H9 (cell line): ENCODE results near the gene DEPP1. TPM values are rescaled to one million over a fixed set of nuclear protein-coding genes. Genes with fewer than 3 reads are reported as not detected.
A peak's percentile ranks its signal among the peaks of the same experiment; 100 is the strongest.

Experiments used
- DNase-seq: peaks from one replicate; pipeline ENCODE4 v3.0.0-alpha.2; 2017
- H2AFZ ChIP-seq: one replicate; pipeline ENCODE4 v1.6.1; 2013; ENCODE audit warnings: mild to moderate bottlenecking, low read length, control low read depth, moderate library complexity
- H2AK5ac ChIP-seq: 2 replicates; pipeline ENCODE4 v1.6.1; 2013; ENCODE audit warnings: low read length, control low read depth, mixed read lengths; ENCODE audit not compliant: insufficient read length
- H2BK120ac ChIP-seq: one replicate; pipeline ENCODE4 v1.6.1; 2013; ENCODE audit warnings: low read depth, mild to moderate bottlenecking, low read length, control low read depth, inconsistent platforms; ENCODE audit not compliant: poor library complexity, severe bottlenecking
- H2BK12ac ChIP-seq: 2 replicates; pipeline ENCODE4 v1.6.1; 2013; ENCODE audit warnings: low read length, control low read depth, mixed read lengths, low read depth; ENCODE audit not compliant: insufficient read length
- H2BK15ac ChIP-seq: 2 replicates; pipeline ENCODE4 v1.6.1; 2013; ENCODE audit warnings: low read depth, low read length, control low read depth
- H2BK20ac ChIP-seq: one replicate; pipeline ENCODE4 v1.6.1; 2013; ENCODE audit warnings: low read depth, mild to moderate bottlenecking, low read length, control low read depth, inconsistent platforms; ENCODE audit not compliant: poor library complexity, severe bottlenecking
- H2BK5ac ChIP-seq: 2 replicates; pipeline ENCODE4 v1.6.1; 2013; ENCODE audit warnings: low read length, control low read depth, mixed read lengths; ENCODE audit not compliant: insufficient read length
- H3K14ac ChIP-seq: 2 replicates; pipeline ENCODE4 v1.6.1; 2013; ENCODE audit warnings: low read length, control low read depth; ENCODE audit not compliant: insufficient read depth
- H3K18ac ChIP-seq: 2 replicates; pipeline ENCODE4 v1.6.1; 2013; ENCODE audit warnings: low read depth, mild to moderate bottlenecking, mixed read lengths, low read length, control low read depth; ENCODE audit not compliant: insufficient read length
- H3K23ac ChIP-seq: 2 replicates; pipeline ENCODE4 v1.6.1; 2013; ENCODE audit warnings: low read length, control low read depth, mixed read lengths, low read depth; ENCODE audit not compliant: insufficient read length
- H3K23me2 ChIP-seq: 2 replicates; pipeline ENCODE4 v1.6.1; 2013; ENCODE audit warnings: low read depth, mild to moderate bottlenecking, mixed read lengths, low read length, control low read depth; ENCODE audit not compliant: insufficient read length, poor library complexity, severe bottlenecking
- H3K27ac ChIP-seq: 2 replicates; pipeline ENCODE4 v1.5.1; 2013; ENCODE audit warnings: low read length, control low read depth, mixed read lengths, low read depth; ENCODE audit not compliant: insufficient read length
- H3K27me3 ChIP-seq: 2 replicates; pipeline ENCODE4 v1.6.1; 2013; ENCODE audit warnings: low read length, control low read depth, inconsistent platforms; ENCODE audit not compliant: insufficient read depth
- H3K4ac ChIP-seq: 2 replicates; pipeline ENCODE4 v1.6.1; 2013; ENCODE audit warnings: low read depth, mild to moderate bottlenecking, control low read depth, inconsistent platforms, low read length, moderate library complexity
- H3K4me1 ChIP-seq: 2 replicates; pipeline ENCODE4 v1.6.1; 2013; ENCODE audit warnings: low read length, control low read depth, inconsistent platforms; ENCODE audit not compliant: insufficient read depth
- H3K4me2 ChIP-seq: 2 replicates; pipeline ENCODE4 v1.6.1; 2013; ENCODE audit warnings: low read length, control low read depth, mixed read lengths; ENCODE audit not compliant: insufficient read length, insufficient read depth
- H3K56ac ChIP-seq: 2 replicates; pipeline ENCODE4 v1.6.1; 2013; ENCODE audit warnings: low read depth, mild to moderate bottlenecking, mixed read lengths, low read length, control low read depth; ENCODE audit not compliant: insufficient read length
- H3K79me1 ChIP-seq: 2 replicates; pipeline ENCODE4 v1.6.1; 2013; ENCODE audit warnings: low read depth, mild to moderate bottlenecking, moderate library complexity, low read length, control low read depth, inconsistent platforms; ENCODE audit not compliant: insufficient read depth, poor library complexity, severe bottlenecking
- H3K79me2 ChIP-seq: 2 replicates; pipeline ENCODE4 v1.6.1; 2013; ENCODE audit warnings: low read length, control low read depth, inconsistent platforms; ENCODE audit not compliant: insufficient read depth
- H3K9ac ChIP-seq: 2 replicates; pipeline ENCODE4 v1.6.1; 2013; ENCODE audit warnings: low read length, control low read depth, mixed read lengths; ENCODE audit not compliant: insufficient read length; ENCODE audit errors: extremely low read depth
- H3K9me3 ChIP-seq: one replicate; pipeline ENCODE4 v1.6.1; 2013; ENCODE audit warnings: low read depth, low read length, inconsistent platforms; ENCODE audit not compliant: control insufficient read depth
- H3T11ph ChIP-seq: one replicate; pipeline ENCODE4 v1.6.1; 2013; ENCODE audit warnings: mild to moderate bottlenecking, low read length, control low read depth, inconsistent platforms
- H4K20me1 ChIP-seq: one replicate; pipeline ENCODE4 v1.6.1; 2013; ENCODE audit not compliant: control insufficient read depth, insufficient read length, insufficient read depth
- H4K5ac ChIP-seq: 2 replicates; pipeline ENCODE4 v1.6.1; 2013; ENCODE audit warnings: low read depth, mild to moderate bottlenecking, mixed read lengths, low read length, control low read depth; ENCODE audit not compliant: insufficient read length
- H4K8ac ChIP-seq: replicated peaks from 2 replicates; pipeline ENCODE4 v1.6.1; 2013; ENCODE audit warnings: low read length, control low read depth, mixed read lengths, low read depth; ENCODE audit not compliant: insufficient read length
- H4K91ac ChIP-seq: 2 replicates; pipeline ENCODE4 v1.6.1; 2013; ENCODE audit warnings: low read depth, mild to moderate bottlenecking, moderate library complexity, mixed read lengths, low read length, control low read depth; ENCODE audit not compliant: insufficient read length
- H3K27ac Mint-ChIP-seq, 3 experiments: 2 replicates in 2 of 3; 3 replicates in 1 of 3; pipeline ENCODE4 v1.8.0; 2020 to 2021; ENCODE audit warnings: mixed read lengths in 3 of 3, mild to moderate bottlenecking in 1 of 3, moderate library complexity in 1 of 3
- H3K27me3 Mint-ChIP-seq: 2 replicates; pipeline ENCODE4 v1.8.0; 2021; ENCODE audit warnings: low read depth, mild to moderate bottlenecking, moderate library complexity, mixed read lengths
- H3K36me3 Mint-ChIP-seq, 3 experiments: 2 replicates in 2 of 3; 3 replicates in 1 of 3; pipeline ENCODE4 v1.8.0; 2020 to 2021; ENCODE audit warnings: low read depth in 3 of 3, mixed read lengths in 3 of 3; ENCODE audit not compliant: insufficient read depth in 1 of 3
- H3K4me1 Mint-ChIP-seq, 2 experiments: 2 replicates each; pipeline ENCODE4 v1.8.0; 2020; ENCODE audit warnings: mixed read lengths in 2 of 2
- H3K4me3 Mint-ChIP-seq, 2 experiments: 2 replicates in 1 of 2; 3 replicates in 1 of 2; pipeline ENCODE4 v1.8.0; 2020 to 2021; ENCODE audit warnings: mild to moderate bottlenecking in 2 of 2, mixed read lengths in 2 of 2, moderate library complexity in 1 of 2
- H3K9me3 Mint-ChIP-seq, 2 experiments: 2 replicates in 1 of 2; 3 replicates in 1 of 2; pipeline ENCODE4 v1.8.0; 2020; ENCODE audit warnings: mild to moderate bottlenecking in 2 of 2, mixed read lengths in 2 of 2, moderate library complexity in 1 of 2
- WGBS: extraction: QIAGEN DNeasy Blood & Tissue Kit; methylation state at CpG from one replicate; pipeline ENCODE4 v1.1.7; 2013; ENCODE audit warnings: missing lambda C conversion rate, low lambda C conversion rate, mixed read lengths; ENCODE audit not compliant: insufficient read length; ENCODE audit errors: extremely low coverage; 5-methylcytosine and 5-hydroxymethylcytosine counted together
- total RNA-seq: library from RNA; stranded (reverse); gene quantifications from 2 replicates; pipeline ENCODE4 v1.2.1, GENCODE V29; 2021
- TF ChIP-seq, protein P1 (sequence below): fragments of 200-600 bp; sonication (generic); conservative IDR thresholded peaks from 3 replicates; pipeline ENCODE4 v1.8.0; 2021; ENCODE audit warnings: antibody characterized with exemption, mild to moderate bottlenecking

Gene DEPP1
- total RNA-seq, 1 experiment from 2014 or later = 2.4 TPM

DNA sequence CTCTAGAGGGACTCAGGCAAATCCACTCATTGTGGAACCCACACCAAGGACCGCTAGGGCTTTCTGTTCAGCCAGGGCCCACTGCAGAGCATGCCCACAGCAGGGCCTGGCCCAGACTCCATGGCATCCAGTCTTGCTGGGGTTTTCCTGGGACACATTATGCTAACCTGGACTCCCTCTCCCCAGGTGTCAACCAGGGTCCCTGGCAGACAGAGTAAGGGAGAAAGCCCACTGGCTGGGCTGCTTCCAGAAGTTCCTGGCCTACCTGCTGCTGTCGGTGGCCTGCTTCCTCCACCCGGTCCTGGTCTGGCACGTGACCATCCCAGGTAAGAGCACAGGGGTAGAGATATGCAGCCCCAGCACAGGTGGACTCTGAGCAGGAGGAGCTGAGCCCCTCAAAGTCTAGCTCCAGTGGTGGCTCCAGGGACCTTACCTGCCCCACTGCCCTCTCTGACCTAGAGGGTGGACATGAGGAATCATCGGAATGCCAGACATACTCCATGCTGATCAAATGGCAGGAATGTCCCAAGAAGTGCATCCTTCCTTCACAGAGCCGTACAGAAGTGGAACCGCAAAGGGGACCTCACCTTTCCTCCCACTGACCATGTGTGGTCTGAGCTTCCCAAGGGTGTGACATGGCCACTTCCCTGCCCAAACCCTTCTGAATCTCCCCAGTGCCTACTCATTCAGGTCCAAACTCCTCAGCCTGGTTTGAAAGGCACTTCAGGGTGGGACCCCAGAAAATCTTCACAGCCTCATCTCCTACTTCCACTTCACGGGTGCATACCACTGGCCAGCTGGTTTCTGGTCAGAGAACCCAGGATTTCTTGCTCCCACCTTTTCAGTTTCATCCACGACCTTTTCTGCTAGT, 44.9 kb downstream of the DEPP1 start:
- H3K4me3 Mint-ChIP-seq = no peak overlapping the region; a peak in 1 of 5 replicates
- Histone ChIP-seq H3K27me3 (no peaks in the 10 kb centered on the region), H2AFZ (no peak overlapping the region), H2BK12ac (no peak overlapping the region), H3K23ac (no peak overlapping the region), H3K4me2 (no peak overlapping the region), H3K14ac (no peak overlapping the region), H4K91ac (no peak overlapping the region), H2AK5ac (no peak overlapping the region), H2BK120ac (no peak overlapping the region), H3K56ac (no peak overlapping the region), H3K23me2 (no peaks in the 10 kb centered on the region), H4K8ac (no peak overlapping the region), H3K79me2 (no peaks in the 10 kb centered on the region), H2BK15ac (no peak overlapping the region), H3T11ph (no peak overlapping the region), H3K9me3 (no peaks in the 10 kb centered on the region), H3K4me1 (no peaks in the 10 kb centered on the region; the same call in 1 of the 2 replicates), H3K4ac (no peak overlapping the region), H4K20me1 (no peaks in the 10 kb centered on the region), H3K79me1 (no peaks in the 10 kb centered on the region), H2BK5ac (no peak overlapping the region), H3K18ac (no peak overlapping the region), H2BK20ac (no peak overlapping the region), H3K27ac (no peak overlapping the region), H3K9ac (no peak overlapping the region), H4K5ac (no peak overlapping the region)
- 0 out of 5 replicates have a peak, but pooled peaks cover 0 to 3% of the 10 kb centered on the region in 2 experiments for H3K9me3 Mint-ChIP-seq
- no peaks in the 10 kb centered on the region for H3K36me3 Mint-ChIP-seq
- no peak overlapping the region for H3K27ac Mint-ChIP-seq
- peak; percentile 13 for DNase-seq
- peaks cover 0 to 8% of the 10 kb centered on the region in 2 experiments; a peak in 3 of 4 replicates for H3K4me1 Mint-ChIP-seq
- no CpG with 5 or more reads among the region's 9 CpGs for WGBS
- H3K27me3 Mint-ChIP-seq = peaks cover 14% of the 10 kb centered on the region
- TF ChIP-seq, protein P1, sequence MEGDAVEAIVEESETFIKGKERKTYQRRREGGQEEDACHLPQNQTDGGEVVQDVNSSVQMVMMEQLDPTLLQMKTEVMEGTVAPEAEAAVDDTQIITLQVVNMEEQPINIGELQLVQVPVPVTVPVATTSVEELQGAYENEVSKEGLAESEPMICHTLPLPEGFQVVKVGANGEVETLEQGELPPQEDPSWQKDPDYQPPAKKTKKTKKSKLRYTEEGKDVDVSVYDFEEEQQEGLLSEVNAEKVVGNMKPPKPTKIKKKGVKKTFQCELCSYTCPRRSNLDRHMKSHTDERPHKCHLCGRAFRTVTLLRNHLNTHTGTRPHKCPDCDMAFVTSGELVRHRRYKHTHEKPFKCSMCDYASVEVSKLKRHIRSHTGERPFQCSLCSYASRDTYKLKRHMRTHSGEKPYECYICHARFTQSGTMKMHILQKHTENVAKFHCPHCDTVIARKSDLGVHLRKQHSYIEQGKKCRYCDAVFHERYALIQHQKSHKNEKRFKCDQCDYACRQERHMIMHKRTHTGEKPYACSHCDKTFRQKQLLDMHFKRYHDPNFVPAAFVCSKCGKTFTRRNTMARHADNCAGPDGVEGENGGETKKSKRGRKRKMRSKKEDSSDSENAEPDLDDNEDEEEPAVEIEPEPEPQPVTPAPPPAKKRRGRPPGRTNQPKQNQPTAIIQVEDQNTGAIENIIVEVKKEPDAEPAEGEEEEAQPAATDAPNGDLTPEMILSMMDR = no peak
